HepG2 (cell line): Measurements from ENCODE around the gene BEST2. TPM values are rescaled to one million over a fixed set of nuclear protein-coding genes. Genes with fewer than 3 reads are reported as not detected.

Experiments
- ARID4A ChIP-seq: sonication (generic); formaldehyde crosslinking; IDR thresholded peaks from 2 replicates; pipeline ENCODE4 v1.5.0; 2020; ENCODE audit warnings: mild to moderate bottlenecking, missing genetic modification reagents, borderline replicate concordance
- ARNTL ChIP-seq: sonication (generic); formaldehyde crosslinking; IDR thresholded peaks from 2 replicates; pipeline ENCODE4 v1.4.0; 2020; ENCODE audit warnings: mild to moderate bottlenecking, missing genetic modification reagents
- MED1 ChIP-seq: sonication (generic); formaldehyde crosslinking; IDR thresholded peaks from 2 replicates; pipeline ENCODE4 v1.4.0; 2020; ENCODE audit warnings: missing genetic modification reagents
- PAX8 ChIP-seq: sonication (generic); formaldehyde crosslinking; IDR thresholded peaks from 2 replicates; pipeline ENCODE4 v1.8.0; 2022; ENCODE audit warnings: mild to moderate bottlenecking, missing genetic modification reagents, borderline replicate concordance
- PHF20 ChIP-seq: sonication (generic); formaldehyde crosslinking; IDR thresholded peaks from 2 replicates; pipeline ENCODE4 v1.5.0; 2020; ENCODE audit warnings: mild to moderate bottlenecking, missing genetic modification reagents
- SNAPC4 ChIP-seq: sonication (generic); formaldehyde crosslinking; IDR thresholded peaks from 2 replicates; pipeline ENCODE4 v1.4.0; 2020; ENCODE audit warnings: mild to moderate bottlenecking, missing genetic modification reagents
- ZNF33A ChIP-seq: sonication (generic); formaldehyde crosslinking; IDR thresholded peaks from 2 replicates; pipeline ENCODE4 v1.5.1; 2020; ENCODE audit warnings: missing genetic modification reagents, mild to moderate bottlenecking, moderate library complexity, borderline replicate concordance
- ZNF34 ChIP-seq: sonication (generic); formaldehyde crosslinking; IDR thresholded peaks from 2 replicates; pipeline ENCODE4 v1.4.0; 2020; ENCODE audit warnings: mild to moderate bottlenecking, missing genetic modification reagents, borderline replicate concordance
- ZNF577 ChIP-seq: sonication (generic); formaldehyde crosslinking; IDR thresholded peaks from 2 replicates; pipeline ENCODE4 v1.4.0; 2020; ENCODE audit warnings: mild to moderate bottlenecking, low read depth, missing genetic modification reagents, borderline replicate concordance
- ZNF720 ChIP-seq: sonication (generic); formaldehyde crosslinking; IDR thresholded peaks from 2 replicates; pipeline ENCODE4 v1.4.0; 2020; ENCODE audit warnings: missing genetic modification reagents
- ZNF770 ChIP-seq: sonication (generic); formaldehyde crosslinking; IDR thresholded peaks from 2 replicates; pipeline ENCODE4 v1.5.0; 2020; ENCODE audit warnings: mild to moderate bottlenecking, missing genetic modification reagents
- polyA plus RNA-seq, 8 experiments: library from polyadenylated mRNA; depleted of rRNA in 3 of 8; stranded (reverse) in 7 of 8; unstranded in 1 of 8; fragments of >200 nt; fragmentation: Illumina TruSeq in 4 of 8; extraction: Trizol in 4 of 8; gene quantifications; 2 replicates each; pipeline versions ENCODE4 v1.2.1 to v1.2.3, GENCODE V29; 2011 to 2016; ENCODE audit warnings: low read depth in 4 of 8, missing spikeins in 1 of 8, mixed read lengths in 1 of 8; ENCODE audit not compliant: insufficient read depth in 1 of 8
- total RNA-seq, 5 experiments: library from RNA; depleted of rRNA; stranded (reverse); fragments of >200 nt; fragmentation: Illumina TruSeq; extraction: Trizol; gene quantifications; 2 replicates each; pipeline ENCODE4 v1.2.3, GENCODE V29; 2016; ENCODE audit warnings: low read depth in 1 of 5

BEST2 gene
- total and polyA plus RNA-seq, 2 of the 13 experiments (the other 11 are each of a cell fraction or from before 2014, with no cell fraction given): not detected

GRCh38 chr19:12722566-12723380, 28.8 kb upstream of the BEST2 start (continued):
- peak; percentile 85 for TF ChIP-seq PHF20 (CRISPR knock-in tag)
- TF ChIP-seq ZNF34 (CRISPR knock-in tag): no peak
- TF ChIP-seq SNAPC4 (CRISPR knock-in tag): no peak
- no peak for TF ChIP-seq ZNF577 (CRISPR knock-in tag)
- TF ChIP-seq ZNF770 (CRISPR knock-in tag): peak; percentile 41; the same call in 1 of the 2 replicates
- 0 out of 2 replicates have a peak, but pooled peaks have one; percentile 61 for TF ChIP-seq PAX8
- TF ChIP-seq ZNF33A (CRISPR knock-in tag): no peak
- TF ChIP-seq ARNTL (CRISPR knock-in tag): peak; percentile 94
- no peak for TF ChIP-seq ZNF720
- TF ChIP-seq MED1 (CRISPR knock-in tag): peak; percentile 42
- TF ChIP-seq ARID4A (CRISPR knock-in tag): peak; percentile 67; the same call in 1 of the 2 replicates
